CD4-positive, alpha-beta T cell treated with Interleukin-17A for 4 hours (primary cell): ENCODE data around the gene DSE.
A peak's percentile ranks its signal among the peaks of the same experiment; 100 is the strongest.

Experiments used
- DNase-seq: peaks from one replicate; pipeline ENCODE4 v3.0.0-alpha.2; 2020; ENCODE audit warnings: mixed read lengths

Gene DSE

DNA sequence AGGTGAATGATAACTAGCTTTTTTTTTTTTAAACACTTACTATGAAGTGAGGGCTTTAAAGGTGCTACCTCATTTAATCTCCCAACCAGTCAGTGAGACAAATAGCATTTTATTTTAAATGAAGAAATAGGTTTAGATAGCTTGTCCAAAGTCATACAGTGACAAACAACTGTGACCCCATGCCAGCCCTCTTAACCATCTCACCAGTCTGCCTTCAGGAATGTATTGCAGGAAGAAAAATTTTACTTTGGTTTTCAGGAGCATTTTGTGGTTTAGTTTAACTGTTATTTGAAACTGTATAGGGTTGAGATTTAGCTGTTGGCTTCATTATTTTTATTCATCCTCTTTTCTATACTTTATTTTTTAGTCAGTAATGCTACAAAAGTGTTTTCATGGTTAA, 18.6 kb downstream of the DSE start:
- no peak for DNase-seq

GRCh38 chr6:116390581-116390980, 19.8 kb downstream of the DSE start:
- DNase-seq = no peak

- DNase-seq = peak; percentile 7
Observed at GRCh38 chr6:116392132-116393013, 21.6 kb downstream of the DSE start.

DNA sequence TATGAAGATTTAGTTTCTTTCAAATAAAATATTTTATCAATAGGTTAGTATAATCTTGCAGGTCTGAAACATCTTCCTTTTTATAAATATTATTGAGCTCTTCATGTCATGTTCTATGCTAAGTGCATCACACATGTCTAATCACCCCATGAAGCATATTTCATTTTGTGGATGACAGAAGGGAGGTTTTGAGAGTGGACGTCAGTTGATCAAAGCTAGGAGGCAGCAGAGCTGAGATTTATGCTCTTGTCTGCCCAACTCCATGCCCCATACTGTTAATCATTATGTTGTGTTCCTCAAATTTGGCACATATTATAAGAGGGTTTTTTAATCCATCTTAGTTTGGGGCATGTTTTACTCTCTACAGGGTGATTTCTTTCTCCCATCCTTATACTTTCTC, 22.7 kb downstream of the DSE start:
- no peak for DNase-seq

DNA sequence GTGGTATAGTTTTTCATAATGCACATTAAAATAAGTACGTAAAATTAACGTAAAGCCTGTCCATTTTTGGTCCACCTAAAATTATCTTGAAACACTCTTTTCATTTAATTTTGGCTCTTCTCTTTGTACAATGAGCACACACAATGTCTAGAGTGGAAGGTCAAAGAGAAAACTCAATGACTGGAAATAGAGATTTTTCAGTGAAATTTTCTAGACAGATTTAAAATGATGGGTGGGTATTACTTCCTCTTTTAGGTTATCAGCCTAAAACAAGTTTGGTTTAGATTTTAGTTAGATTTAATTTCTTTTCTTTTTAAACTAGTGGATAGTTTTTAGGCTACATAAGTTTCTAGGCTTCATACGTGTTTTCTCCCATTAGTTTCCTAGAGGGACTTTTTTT, 24.9 kb downstream of the DSE start:
- no peak for DNase-seq

- no peak for DNase-seq
Observed at GRCh38 chr6:116396441-116396840, 25.7 kb downstream of the DSE start.

- DNase-seq = no peak
Observed at GRCh38 chr6:116397914-116398313, 27.2 kb downstream of the DSE start.

GRCh38 chr6:116398316-116399010, 27.7 kb downstream of the DSE start:
- DNase-seq = no peak

- no peak for DNase-seq
Observed at GRCh38 chr6:116399287-116399686, 28.5 kb downstream of the DSE start.

GRCh38 chr6:116400328-116400727, 29.6 kb downstream of the DSE start:
- no peak for DNase-seq

DNA sequence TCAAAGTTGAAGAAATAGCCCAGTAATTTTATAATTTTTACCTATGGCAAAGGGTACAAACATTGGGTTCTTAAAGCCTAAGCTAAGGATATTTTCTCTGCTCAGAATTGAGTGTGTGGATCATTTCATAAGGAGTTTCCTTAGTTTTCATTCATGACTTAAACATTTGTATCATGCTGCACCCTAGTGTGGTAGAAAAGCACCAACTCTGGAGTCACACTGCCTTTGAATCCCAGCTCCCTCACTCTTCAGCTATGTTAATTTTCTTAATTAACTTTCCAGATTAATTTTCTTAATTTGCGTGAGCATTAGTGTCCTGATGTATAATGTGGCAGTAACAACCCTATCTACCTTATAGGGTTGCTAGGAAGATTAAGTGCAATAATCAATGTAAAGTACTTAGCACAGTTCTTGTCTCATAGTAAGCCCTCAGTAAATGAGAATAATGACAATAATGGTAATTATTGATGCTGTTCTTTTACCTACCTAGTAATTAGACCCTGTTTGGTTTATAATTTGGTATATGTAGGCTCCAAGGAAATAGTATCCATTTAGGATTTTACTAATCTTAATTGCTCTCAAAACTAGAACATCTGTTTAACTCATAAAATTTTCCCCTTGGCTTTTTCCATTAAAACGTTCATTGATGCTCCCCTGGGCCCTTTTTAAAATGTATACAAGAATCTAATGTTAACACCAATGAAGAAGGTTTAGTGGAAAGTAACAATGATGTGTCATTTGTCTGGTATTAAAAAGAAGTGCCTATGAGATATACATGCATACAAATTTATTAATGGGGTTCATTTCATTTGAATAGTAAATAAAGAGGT, 31.6 kb downstream of the DSE start:
- no peak for DNase-seq

- DNase-seq = no peak
Observed at GRCh38 chr6:116403205-116403604, 32.5 kb downstream of the DSE start.

- no peak for DNase-seq
Observed at GRCh38 chr6:116404696-116405095, 33.9 kb downstream of the DSE start.

- DNase-seq = no peak
Observed at GRCh38 chr6:116405138-116405537, 34.4 kb downstream of the DSE start.

DNA sequence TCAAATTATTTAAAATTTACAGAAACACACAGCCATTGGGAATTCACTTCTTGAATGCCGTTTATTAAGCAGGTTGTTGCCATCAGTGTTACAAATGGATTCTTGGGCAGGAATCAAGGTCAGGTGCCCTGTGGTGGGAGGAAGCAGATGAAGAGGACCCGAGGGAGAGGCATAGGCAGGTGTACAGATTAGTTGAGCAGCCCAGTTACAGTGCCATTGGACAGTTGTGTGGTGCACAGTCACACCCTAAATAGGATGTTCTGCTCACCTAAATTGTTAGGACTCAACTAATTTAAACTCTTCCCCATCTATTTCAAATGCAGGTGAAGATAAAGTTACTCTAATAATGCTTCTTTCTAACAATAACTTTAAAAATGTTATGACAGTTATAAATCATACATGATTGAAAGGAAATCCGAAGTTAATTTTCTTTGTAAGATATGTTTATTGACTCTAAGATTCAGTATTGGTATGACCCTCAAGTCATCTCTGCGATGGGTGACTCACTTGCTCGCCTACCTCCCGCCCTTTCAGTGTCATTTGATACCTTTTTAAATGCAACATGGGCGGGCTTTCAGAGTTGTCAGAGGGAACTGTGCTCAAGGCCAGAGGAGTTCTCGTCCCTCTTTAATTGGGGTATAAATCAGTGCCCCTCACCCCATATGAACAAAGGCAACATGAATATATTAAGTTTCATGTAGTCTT, 35.1 kb downstream of the DSE start:
- DNase-seq = no peak

DNA sequence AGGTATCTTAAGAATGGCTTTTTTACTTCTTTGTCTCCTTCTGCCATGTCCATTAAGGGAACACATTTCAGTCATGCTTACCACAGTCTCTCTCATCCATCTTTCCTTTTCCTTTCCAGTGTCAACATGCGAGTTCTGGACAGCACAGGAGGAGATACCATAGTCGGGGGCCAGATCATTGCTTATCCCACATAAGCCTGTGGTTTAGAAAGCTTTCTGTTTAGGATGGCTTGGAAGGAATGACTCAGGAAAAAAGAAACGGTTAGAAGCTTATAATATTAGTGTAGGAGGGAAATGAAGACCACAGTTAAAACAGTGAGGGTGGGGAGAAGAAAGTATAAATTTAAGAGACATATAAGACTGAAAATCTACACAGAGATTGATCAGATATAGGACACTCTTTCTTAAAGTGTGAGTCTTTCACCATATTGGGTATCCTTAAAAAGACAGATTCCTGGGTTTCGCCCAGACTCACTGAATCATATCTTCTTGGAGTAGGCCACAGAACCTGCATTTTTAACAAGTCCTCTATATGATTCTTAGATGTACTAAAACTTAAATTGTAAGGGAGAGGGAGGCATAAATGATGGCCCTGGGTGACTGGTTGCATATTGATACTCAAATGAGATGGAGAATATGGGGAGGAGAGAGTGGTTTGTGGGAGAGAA, 36.1 kb downstream of the DSE start:
- DNase-seq = no peak

DNA sequence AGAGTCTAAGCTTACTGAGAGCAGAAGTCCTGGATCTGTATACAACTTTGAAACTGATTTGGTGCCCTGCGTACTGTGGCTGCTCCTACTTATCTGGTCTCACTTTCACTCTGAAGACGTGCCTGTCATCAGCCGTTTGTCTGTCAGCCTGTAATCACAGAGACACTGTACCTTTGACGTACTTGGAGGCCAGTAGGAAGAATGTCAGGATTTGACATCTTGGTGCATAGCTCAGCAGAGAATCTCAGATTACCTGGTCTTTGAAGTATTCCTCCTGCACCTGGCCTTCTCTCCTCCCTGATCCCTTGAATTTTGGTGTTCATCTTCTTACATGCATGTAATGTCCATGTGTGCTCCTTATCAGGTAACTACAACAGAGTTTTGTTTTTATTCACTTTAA, 37.7 kb downstream of the DSE start:
- DNase-seq = no peak

DNA sequence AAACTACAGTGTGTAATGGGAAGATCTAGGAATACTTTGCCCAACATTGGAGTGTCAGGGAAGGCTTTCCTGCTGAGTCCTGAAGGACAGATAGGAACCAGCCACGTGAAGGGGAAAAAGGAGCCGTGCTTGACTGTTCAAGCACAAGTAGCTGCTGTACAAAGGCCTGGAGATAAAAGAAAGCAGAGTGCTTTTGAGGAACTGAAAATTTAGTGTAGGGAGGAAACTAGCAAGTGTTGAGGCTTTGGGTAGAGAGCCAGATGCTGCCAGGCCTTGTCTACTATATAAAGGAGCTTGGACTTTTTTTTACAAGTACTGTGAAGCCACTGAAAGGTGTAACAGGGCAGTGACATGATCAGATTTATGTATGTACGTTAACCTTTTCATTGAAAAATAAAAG, 39.0 kb downstream of the DSE start:
- DNase-seq = no peak

DNA sequence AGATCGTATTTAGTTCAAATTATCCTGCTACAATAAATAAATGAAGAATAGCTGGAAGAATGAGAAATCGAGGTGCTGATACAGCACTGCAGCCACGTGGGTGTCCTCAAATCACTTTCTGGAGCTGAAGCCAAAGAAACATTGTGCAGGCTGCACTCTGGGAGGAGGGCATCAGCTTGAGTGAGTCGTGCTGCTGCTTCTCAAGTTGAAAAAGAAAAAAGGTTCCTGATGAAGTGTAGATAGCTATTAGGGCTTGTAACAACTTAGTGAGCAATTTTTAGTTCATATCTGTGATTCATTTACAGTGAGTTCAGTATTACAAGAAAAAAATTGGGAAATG, 40.5 kb downstream of the DSE start:
- no peak for DNase-seq

GRCh38 chr6:116412270-116412669, 41.5 kb downstream of the DSE start:
- no peak for DNase-seq

DNA sequence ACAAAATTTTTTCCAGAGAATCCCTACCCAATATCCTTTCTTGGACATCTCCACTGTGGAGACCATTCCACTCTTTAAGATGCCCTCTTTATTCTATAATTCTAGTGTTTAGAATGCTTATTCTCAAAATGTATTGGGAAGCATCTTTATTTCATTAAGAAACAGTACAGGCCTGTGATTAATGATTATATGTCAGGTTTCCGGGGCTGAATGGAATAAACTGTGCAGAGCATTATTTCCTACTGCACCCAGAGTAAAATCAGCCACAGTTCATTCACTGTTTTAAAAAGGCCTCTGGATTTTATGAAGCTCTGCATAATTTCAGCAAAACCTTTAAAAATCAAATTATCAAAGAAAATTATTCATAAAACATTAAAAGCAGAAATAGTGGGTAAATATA, 42.6 kb downstream of the DSE start:
- DNase-seq = no peak

GRCh38 chr6:116417661-116418060, 46.9 kb downstream of the DSE start:
- DNase-seq = no peak
